Transverse colon (tissue), 4 donors: ENCODE results near the gene ARHGAP1. TPM values are rescaled to one million over a fixed set of nuclear protein-coding genes. Genes with fewer than 3 reads are reported as not detected.

ENCODE experiments used
- DNase-seq: peaks from one replicate; pipeline ENCODE4 v3.0.0-alpha.2; 2019
- H3K27ac ChIP-seq, 4 donors: fragments of 200-600 bp; sonication (generic); 2 replicates each; pipeline ENCODE4 v1.5.1; 2016 to 2018; ENCODE audit warnings: inconsistent platforms in 4 of 4
- H3K27me3 ChIP-seq: fragments of 200-600 bp; sonication (generic); 2 replicates; pipeline ENCODE4 v1.5.1; 2017; ENCODE audit warnings: inconsistent platforms
- H3K36me3 ChIP-seq, 4 donors: fragments of 200-600 bp; sonication (generic); 2 replicates each; pipeline ENCODE4 v1.5.1; 2017 to 2019; ENCODE audit warnings: inconsistent platforms in 4 of 4
- H3K4me1 ChIP-seq, 4 donors: fragments of 200-600 bp; sonication (generic); 2 replicates each; pipeline ENCODE4 v1.5.1; 2017 to 2020; ENCODE audit warnings: inconsistent platforms in 4 of 4
- H3K4me3 ChIP-seq, 4 donors: fragments of 200-600 bp; sonication (generic); 1 replicate in 1 of 4; 2 replicates in 3 of 4; pipeline versions ENCODE4 v1.5.1 to v1.6.1; 2017 to 2019; ENCODE audit warnings: inconsistent platforms in 4 of 4
- H3K9me3 ChIP-seq, 2 donors: fragments of 200-600 bp; sonication (generic); 2 replicates each; pipeline ENCODE4 v1.5.1; 2017 to 2019; ENCODE audit warnings: inconsistent platforms in 2 of 2
- EP300 ChIP-seq: sonication (generic); formaldehyde crosslinking; IDR thresholded peaks from one replicate; pipeline ENCODE4 v1.6.1; 2017; ENCODE audit warnings: antibody characterized with exemption, low read depth
- POLR2A ChIP-seq: fragments of 450-650 bp; IDR thresholded peaks from one replicate; pipeline ENCODE4 v1.6.1; 2016; ENCODE audit warnings: antibody characterized with exemption, mild to moderate bottlenecking, moderate library complexity
- POLR2AphosphoS5 ChIP-seq, 3 donors: sonication (generic); formaldehyde crosslinking; IDR thresholded peaks; one replicate each; pipeline ENCODE4 v1.6.1; 2016; ENCODE audit warnings: antibody characterized with exemption in 3 of 3
- WGBS, 2 donors: methylation state at CpG; one replicate each; pipeline ENCODE4 v1.1.5; 2018; ENCODE audit warnings: low coverage in 1 of 2; 5-methylcytosine and 5-hydroxymethylcytosine counted together
- in situ Hi-C, 4 donors: fragments of 200-750 bp; cut with MboI; loops; one replicate each; pipeline versions ENCODE4 v1.15.0 to v1.15.1; 2017; ENCODE audit warnings: low sequenced_read_pairs in 3 of 4, low pct_ligation_motif_present in 1 of 4, low pct_unique_long_range_greater_than_20kb in 1 of 4
- intact Hi-C: fragments of 100-400 bp; cut with DNase I; formaldehyde crosslinking; loops from one replicate; pipeline ENCODE4 v1.15.1; 2023; ENCODE audit warnings: low total_unique reads
- total RNA-seq, 4 donors: library from RNA; depleted of rRNA; stranded (reverse); fragments of >200 nt; gene quantifications; one replicate each; pipeline ENCODE4 v1.1.0, GENCODE V29; 2016
- TF ChIP-seq, protein P1 (sequence below), 5 experiments: fragments of 200-600 bp in 3 of 5; fragments of 450-650 bp in 2 of 5; sonication (generic) in 3 of 5; IDR thresholded peaks; 1 replicate in 2 of 5; 2 replicates in 3 of 5; pipeline ENCODE4 v1.5.1; 2016 to 2017; ENCODE audit warnings: antibody characterized with exemption in 5 of 5, inconsistent platforms in 3 of 5, mild to moderate bottlenecking in 2 of 5, moderate library complexity in 1 of 5

Gene ARHGAP1
- total RNA-seq, 4 donors from 2014 or later = 48.6 to 69.5 (median 50.9) TPM

DNA sequence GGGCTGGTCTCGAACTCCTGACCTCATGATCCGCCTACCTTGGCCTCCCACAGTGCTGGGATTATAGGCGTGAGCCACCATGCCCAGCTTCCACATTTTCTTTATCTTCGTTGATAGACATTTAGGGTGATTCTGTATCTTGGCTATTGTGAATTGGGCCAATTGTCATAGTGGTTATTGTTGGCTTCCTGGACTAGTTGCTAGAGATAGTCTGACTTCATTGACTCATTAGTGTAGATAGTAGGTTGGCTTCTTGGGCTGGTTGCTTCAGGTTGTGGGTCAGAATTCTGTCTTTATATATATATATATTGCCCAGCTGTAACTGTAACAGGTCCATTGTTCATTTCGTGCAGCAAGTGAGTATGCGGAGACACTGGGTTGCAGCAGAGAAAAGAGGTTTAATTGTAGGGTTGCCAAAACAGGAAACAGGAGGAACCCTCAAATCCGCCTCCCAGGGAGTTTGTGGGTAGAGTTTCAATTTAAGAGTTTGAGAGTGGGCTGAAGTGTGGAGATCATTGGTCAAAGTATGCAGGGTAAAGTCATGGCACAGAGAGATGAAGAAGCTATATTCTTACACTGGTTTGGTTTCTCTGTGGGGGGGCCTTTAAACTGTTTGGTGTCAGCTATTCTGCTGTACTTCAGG is 61.1 kb downstream of the ARHGAP1 start:
- no peak overlapping the region for H3K27ac ChIP-seq

DNA sequence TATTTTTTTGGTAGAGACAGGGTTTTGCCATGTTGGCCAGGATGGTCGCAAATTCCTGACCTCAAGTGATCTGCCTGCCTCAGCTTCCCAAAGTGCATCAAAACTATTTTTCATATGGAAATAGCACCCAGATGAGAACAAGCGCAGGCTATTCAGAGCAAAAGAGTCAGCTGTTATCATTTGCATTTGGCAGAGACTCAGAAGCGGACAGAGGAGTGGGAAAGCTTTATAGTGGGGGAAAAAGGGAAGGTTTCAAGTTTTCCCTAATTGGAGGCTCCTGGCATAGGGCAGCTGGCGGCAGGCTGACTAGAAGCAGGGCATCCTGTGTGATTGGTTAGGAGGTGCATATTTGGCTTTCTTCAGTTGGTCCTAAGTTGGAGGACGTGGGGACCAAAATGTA is 62.9 kb downstream of the ARHGAP1 start:
- no peak for TF ChIP-seq POLR2AphosphoS5 (IDR thresholded peaks at IDR 0.05)
- no peak for TF ChIP-seq POLR2A
- TF ChIP-seq EP300 = no peak
- TF ChIP-seq, protein P1, sequence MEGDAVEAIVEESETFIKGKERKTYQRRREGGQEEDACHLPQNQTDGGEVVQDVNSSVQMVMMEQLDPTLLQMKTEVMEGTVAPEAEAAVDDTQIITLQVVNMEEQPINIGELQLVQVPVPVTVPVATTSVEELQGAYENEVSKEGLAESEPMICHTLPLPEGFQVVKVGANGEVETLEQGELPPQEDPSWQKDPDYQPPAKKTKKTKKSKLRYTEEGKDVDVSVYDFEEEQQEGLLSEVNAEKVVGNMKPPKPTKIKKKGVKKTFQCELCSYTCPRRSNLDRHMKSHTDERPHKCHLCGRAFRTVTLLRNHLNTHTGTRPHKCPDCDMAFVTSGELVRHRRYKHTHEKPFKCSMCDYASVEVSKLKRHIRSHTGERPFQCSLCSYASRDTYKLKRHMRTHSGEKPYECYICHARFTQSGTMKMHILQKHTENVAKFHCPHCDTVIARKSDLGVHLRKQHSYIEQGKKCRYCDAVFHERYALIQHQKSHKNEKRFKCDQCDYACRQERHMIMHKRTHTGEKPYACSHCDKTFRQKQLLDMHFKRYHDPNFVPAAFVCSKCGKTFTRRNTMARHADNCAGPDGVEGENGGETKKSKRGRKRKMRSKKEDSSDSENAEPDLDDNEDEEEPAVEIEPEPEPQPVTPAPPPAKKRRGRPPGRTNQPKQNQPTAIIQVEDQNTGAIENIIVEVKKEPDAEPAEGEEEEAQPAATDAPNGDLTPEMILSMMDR (IDR thresholded peaks at IDR 0.05) = no peak
- H3K27ac ChIP-seq = no peak overlapping the region
- 93 to 100% methylated on average over 3 to 5 of the region's 5 CpGs for WGBS, 2 donors
- H3K9me3 ChIP-seq = no peaks in the 10 kb centered on the region
- no peaks in the 10 kb centered on the region for H3K27me3 ChIP-seq
- no peak for DNase-seq
- H3K4me1 ChIP-seq = no peaks in the 10 kb centered on the region
- no peak overlapping the region for H3K4me3 ChIP-seq
- in situ Hi-C loops (no loop called here), intact Hi-C loops (no loop called here)
- H3K36me3 ChIP-seq = peaks cover 0 to 4% (median 0%) of the 10 kb centered on the region in 4 donors

More for the DNA sequence above, 61.1 kb downstream of the ARHGAP1 start:
- H3K4me3 ChIP-seq = no peak overlapping the region
- WGBS, 2 donors = 98 to 100% methylated on average over 1 to 7 of the region's 7 CpGs
- H3K27me3 ChIP-seq = no peaks in the 10 kb centered on the region
- H3K4me1 ChIP-seq = no peaks in the 10 kb centered on the region
- peaks cover 0 to 5% (median 0%) of the 10 kb centered on the region in 4 donors for H3K36me3 ChIP-seq
- no peak for DNase-seq
- no peaks in the 10 kb centered on the region for H3K9me3 ChIP-seq
- in situ Hi-C loops (no loop called here), intact Hi-C loops (no loop called here)
- no peak for TF ChIP-seq POLR2AphosphoS5 (IDR thresholded peaks at IDR 0.05)
- TF ChIP-seq POLR2A = no peak
- TF ChIP-seq, protein P1 (IDR thresholded peaks at IDR 0.05) = no peak
- TF ChIP-seq EP300 = no peak

DNA sequence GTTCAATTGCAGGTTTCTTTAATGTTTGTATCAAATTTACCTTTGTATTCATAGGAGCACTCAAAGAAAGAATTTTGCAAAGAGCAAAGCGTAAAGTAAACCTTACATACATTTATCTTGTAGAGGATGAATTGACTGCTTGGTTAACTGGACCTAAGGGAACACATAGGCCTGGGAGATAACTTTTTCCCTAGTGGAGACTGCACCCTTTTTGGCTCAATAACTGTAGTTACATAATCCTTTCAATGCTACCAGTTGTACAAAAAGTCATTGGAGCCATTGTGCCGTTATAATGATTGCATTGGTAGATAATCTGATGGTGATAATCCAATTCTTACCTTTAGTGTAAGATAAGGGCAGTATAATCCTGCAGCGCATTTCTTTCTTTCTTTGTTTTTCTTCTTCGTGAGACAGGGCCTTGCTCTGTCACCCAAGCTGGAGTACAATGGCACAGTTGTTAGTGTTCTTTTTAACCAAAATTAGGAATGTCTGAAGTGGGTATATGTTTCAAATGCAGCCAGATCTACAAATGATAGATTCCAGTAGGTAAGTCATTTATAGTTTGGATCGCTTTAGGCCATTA is 64.8 kb downstream of the ARHGAP1 start:
- in situ Hi-C loops (no loop called here), intact Hi-C loops (no loop called here)
- WGBS, 2 donors = 82 to 88% methylated on average over 5 of the region's 5 CpGs
- DNase-seq = no peak
- peaks cover 0 to 4% (median under 1%) of the 10 kb centered on the region in 4 donors for H3K36me3 ChIP-seq
- no peak overlapping the region for H3K27ac ChIP-seq
- TF ChIP-seq, protein P1 (IDR thresholded peaks at IDR 0.05) = no peak
- no peak for TF ChIP-seq POLR2AphosphoS5 (IDR thresholded peaks at IDR 0.05)
- TF ChIP-seq POLR2A = no peak
- no peak for TF ChIP-seq EP300
- no peaks in the 10 kb centered on the region for H3K9me3 ChIP-seq
- no peaks in the 10 kb centered on the region for H3K27me3 ChIP-seq
- no peaks in the 10 kb centered on the region for H3K4me1 ChIP-seq
- H3K4me3 ChIP-seq = no peak overlapping the region

DNA sequence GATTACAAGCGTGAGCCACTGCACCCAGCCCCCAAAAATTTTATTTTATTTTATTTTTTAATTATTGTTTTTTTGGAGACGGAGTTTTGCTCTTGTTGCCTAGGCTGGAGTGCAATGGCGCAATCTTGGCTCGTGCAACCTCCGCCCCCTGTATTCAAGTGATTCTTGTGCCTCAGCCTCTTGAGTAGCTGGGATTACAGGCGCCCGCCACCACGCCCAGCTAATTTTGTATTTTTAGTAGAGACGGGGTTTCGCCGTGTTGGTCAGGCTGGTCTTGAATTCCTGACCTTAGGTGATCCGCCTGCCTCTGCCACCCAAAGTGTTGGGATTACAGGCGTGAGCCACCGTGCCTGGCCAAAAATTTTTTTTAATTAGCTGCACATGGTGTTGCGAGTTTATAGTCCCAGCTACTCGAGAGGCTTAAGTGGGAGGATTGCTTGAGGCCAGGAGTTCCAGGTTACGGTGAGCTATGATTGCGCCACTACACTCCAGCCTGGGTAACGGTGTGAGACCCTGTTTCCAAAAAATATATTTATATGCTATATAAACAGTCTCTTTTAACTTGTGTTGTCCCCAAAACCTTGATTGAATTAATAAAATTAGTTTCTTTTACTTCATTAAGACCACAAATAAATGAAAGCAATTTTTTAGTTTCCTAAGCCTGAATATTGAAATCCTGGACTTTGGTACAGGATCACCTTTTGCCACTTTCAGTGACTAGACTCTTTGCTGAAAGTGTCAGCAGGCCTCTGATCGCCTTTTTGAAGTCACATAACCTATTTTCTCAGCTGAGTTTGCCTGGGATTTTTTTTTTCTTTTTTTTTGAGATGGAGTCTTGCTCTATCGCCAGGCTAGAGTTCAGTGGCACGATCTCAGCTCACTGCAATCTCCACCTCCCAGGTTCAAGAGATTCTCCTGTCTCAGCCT is 66.9 kb downstream of the ARHGAP1 start:
- Histone ChIP-seq H3K27me3 (no peaks in the 10 kb centered on the region), H3K4me3 (no peak overlapping the region), H3K9me3 (no peaks in the 10 kb centered on the region), H3K4me1 (no peaks in the 10 kb centered on the region), H3K27ac (no peak overlapping the region), H3K36me3 (peaks cover 0 to 14% (median 2%) of the 10 kb centered on the region in 4 donors)
- 94 to 95% methylated on average over 17 to 22 of the region's 22 CpGs for WGBS, 2 donors
- in situ Hi-C loops (no loop called here), intact Hi-C loops (no loop called here)
- no peak for DNase-seq
- TF ChIP-seq, protein P1 (IDR thresholded peaks at IDR 0.05) = no peak
- no peak for TF ChIP-seq EP300
- no peak for TF ChIP-seq POLR2A
